K562 (cell line): ENCODE measurements around the gene METTL23. TPM values are rescaled to one million over a fixed set of nuclear protein-coding genes. Genes with fewer than 3 reads are reported as not detected.

Experiments used
- ADNP ChIP-seq: fragments of 200-800 bp; sonication (Bioruptor generic); IDR thresholded peaks from 2 replicates; pipeline ENCODE4 v1.6.1; 2016; ENCODE audit warnings: missing genetic modification characterization, missing compliant biosample characterization
- CHD2 ChIP-seq: IDR thresholded peaks from 2 replicates; pipeline ENCODE4 v1.6.1; 2011; ENCODE audit warnings: low read depth, low read length
- CSDE1 ChIP-seq, 2 experiments: fragments of 450-650 bp; IDR thresholded peaks; 2 replicates each; pipeline ENCODE4 v1.6.1; 2016; ENCODE audit warnings: mild to moderate bottlenecking in 1 of 2
- DDX20 ChIP-seq: fragments of 450-650 bp; IDR thresholded peaks from 2 replicates; pipeline ENCODE4 v1.6.1; 2016; ENCODE audit warnings: missing genetic modification characterization, low read depth, mild to moderate bottlenecking, missing compliant biosample characterization, moderate library complexity
- DPF2 ChIP-seq: fragments of 450-650 bp; IDR thresholded peaks from 2 replicates; pipeline ENCODE4 v1.6.1; 2016
- E2F8 ChIP-seq: fragments of 450-650 bp; IDR thresholded peaks from 2 replicates; pipeline ENCODE4 v1.7.1; 2018; ENCODE audit warnings: mild to moderate bottlenecking, low read depth; ENCODE audit not compliant: partially characterized antibody
- EP400 ChIP-seq: fragments of 450-650 bp; IDR thresholded peaks from 2 replicates; pipeline ENCODE4 v1.6.1; 2017; ENCODE audit warnings: antibody characterized with exemption, mild to moderate bottlenecking, moderate library complexity
- GABPB2 ChIP-seq: fragments of 250-450 bp; sonication (Bioruptor Pico); conservative IDR thresholded peaks from 2 replicates; pipeline ENCODE4 v1.5.1; 2021; ENCODE audit warnings: mild to moderate bottlenecking
- GATAD2A ChIP-seq: fragments of 450-650 bp; IDR thresholded peaks from 2 replicates; pipeline ENCODE4 v1.6.1; 2017
- HDAC1 ChIP-seq, 2 experiments: fragments of 450-650 bp; IDR thresholded peaks; 2 replicates each; pipeline ENCODE4 v1.6.1; 2016 to 2017; ENCODE audit warnings: inconsistent platforms in 1 of 2, mild to moderate bottlenecking in 1 of 2, moderate library complexity in 1 of 2
- HDAC6 ChIP-seq: IDR thresholded peaks from 2 replicates; pipeline ENCODE4 v1.6.1; 2012; ENCODE audit warnings: low read depth, mild to moderate bottlenecking, control low read depth, inconsistent platforms, low read length, moderate library complexity
- KDM1A ChIP-seq, 2 experiments: fragments of 450-650 bp; IDR thresholded peaks; 2 replicates each; pipeline ENCODE4 v1.6.1; 2016; ENCODE audit warnings: mild to moderate bottlenecking in 2 of 2
- KLF1 ChIP-seq: fragments of 450-650 bp; IDR thresholded peaks from 2 replicates; pipeline ENCODE4 v1.6.1; 2016; ENCODE audit warnings: missing genetic modification characterization, missing compliant biosample characterization
- MED1 ChIP-seq: sonication (generic); formaldehyde crosslinking; IDR thresholded peaks from 2 replicates; pipeline ENCODE4 v1.8.1; 2023; ENCODE audit warnings: missing genetic modification reagents, borderline replicate concordance
- MNT ChIP-seq, 2 experiments: fragments of 450-650 bp; conservative IDR thresholded peaks; 2 replicates each; pipeline ENCODE4 v1.6.1; 2017; ENCODE audit warnings: mild to moderate bottlenecking in 2 of 2, moderate library complexity in 2 of 2
- MTA1 ChIP-seq: fragments of 450-650 bp; IDR thresholded peaks from 2 replicates; pipeline ENCODE4 v1.6.1; 2017; ENCODE audit warnings: borderline replicate concordance
- MYC ChIP-seq, 2 experiments: fragments of 250-450 bp in 1 of 2; sonication (Bioruptor Pico) in 1 of 2; IDR thresholded peaks; 2 replicates each; pipeline versions ENCODE4 v1.5.1 to v1.6.1; 2012 to 2021; ENCODE audit warnings: low read depth in 2 of 2, borderline replicate concordance in 1 of 2, improper control_type of control experiment in 1 of 2, low read length in 1 of 2, mild to moderate bottlenecking in 1 of 2, moderate library complexity in 1 of 2
- PHB2 ChIP-seq: fragments of 450-650 bp; IDR thresholded peaks from 2 replicates; pipeline ENCODE4 v1.6.1; 2017; ENCODE audit warnings: low read depth
- SMARCC2 ChIP-seq: fragments of 450-650 bp; IDR thresholded peaks from 2 replicates; pipeline ENCODE4 v1.6.1; 2017; ENCODE audit warnings: antibody characterized with exemption, moderate library complexity, mild to moderate bottlenecking, low read depth
- TAL1 ChIP-seq: fragments of 450-650 bp; IDR thresholded peaks from 2 replicates; pipeline ENCODE4 v1.6.1; 2016; ENCODE audit warnings: mild to moderate bottlenecking
- ZNF134 ChIP-seq: fragments of 250-450 bp; sonication (Bioruptor Pico); conservative IDR thresholded peaks from 2 replicates; pipeline ENCODE4 v1.4.0; 2020
- ZNF551 ChIP-seq: fragments of 250-450 bp; sonication (Bioruptor Pico); IDR thresholded peaks from 2 replicates; pipeline ENCODE4 v1.5.0; 2021; ENCODE audit warnings: mild to moderate bottlenecking, moderate library complexity
- ZNF589 ChIP-seq: fragments of 200-800 bp; sonication (Bioruptor generic); IDR thresholded peaks from 2 replicates; pipeline ENCODE4 v1.6.1; 2016; ENCODE audit warnings: low read depth, missing genetic modification characterization, missing compliant biosample characterization
- polyA plus RNA-seq, 8 experiments: library from polyadenylated mRNA; depleted of rRNA in 4 of 8; stranded (reverse) in 5 of 8; unstranded in 3 of 8; fragments of >200 nt; fragmentation: Nextera tagmentation in 2 of 8; fragmentation: Illumina TruSeq in 1 of 8; extraction: Ambion mirVana in 2 of 8; extraction: Trizol in 1 of 8; gene quantifications; 2 replicates each; pipeline versions ENCODE4 v1.2.1 to v1.2.3, GENCODE V29; 2011 to 2014; ENCODE audit warnings: inconsistent platforms in 1 of 8, missing spikeins in 1 of 8
- total RNA-seq, 7 experiments: library from RNA; depleted of rRNA in 6 of 7; stranded (reverse); fragments of >200 nt in 6 of 7; fragmentation: Illumina TruSeq in 2 of 7; extraction: Trizol in 2 of 7; gene quantifications; 2 replicates each; pipeline versions ENCODE4 v1.2.1 to v1.2.3, GENCODE V29; 2011 to 2021; ENCODE audit warnings: low replicate concordance in 1 of 7
- TF ChIP-seq, protein P1 (sequence below): fragments of 450-650 bp; conservative IDR thresholded peaks from 2 replicates; pipeline ENCODE4 v1.6.1; 2016; ENCODE audit warnings: missing genetic modification characterization, low read depth, mild to moderate bottlenecking, control low read depth, missing compliant biosample characterization

METTL23 gene
- total and polyA plus RNA-seq, 9 of the 15 experiments (the other 6 are each of a cell fraction or from before 2014, with no cell fraction given) = 29.4 to 67.3 (median 41.6) TPM

DNA sequence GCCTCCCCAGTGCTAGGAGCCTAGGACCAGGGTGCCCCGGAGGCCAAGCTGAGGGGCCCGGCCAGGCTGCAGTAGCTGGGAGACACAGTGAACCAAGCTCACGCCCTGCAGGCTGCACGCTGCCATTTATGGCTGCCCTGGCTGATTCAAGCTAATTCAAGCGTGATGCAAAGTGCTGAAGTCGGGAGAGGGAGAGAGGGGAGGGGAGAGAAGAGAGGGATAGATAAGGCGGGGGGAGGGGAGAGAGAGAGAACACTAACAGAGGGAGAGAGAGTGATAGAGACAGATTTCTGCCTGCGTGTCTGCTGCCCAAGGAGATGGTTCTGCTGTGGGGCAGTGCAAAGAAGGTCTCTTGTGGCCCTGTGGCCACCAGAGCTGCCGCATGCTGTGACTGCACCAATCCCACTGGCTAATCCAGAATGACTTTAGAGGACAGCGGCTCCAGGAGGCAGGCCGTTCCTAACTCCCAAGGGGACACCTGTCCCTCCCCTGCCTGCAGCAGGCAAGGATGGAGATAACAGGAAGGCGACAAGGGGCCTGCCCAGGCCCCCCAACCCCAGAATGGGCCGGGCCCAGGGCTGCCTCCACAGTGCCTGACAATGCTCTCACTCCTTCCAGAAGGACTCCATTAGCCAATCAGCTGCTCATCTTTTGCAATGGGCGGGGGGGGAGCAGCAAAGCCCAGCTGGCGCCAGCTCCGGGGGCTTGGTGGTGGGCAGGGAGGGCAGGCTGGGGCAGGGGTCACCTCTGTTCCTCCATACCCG lies 28.8 kb upstream of the METTL23 start (continued):
- TF ChIP-seq, protein P1, sequence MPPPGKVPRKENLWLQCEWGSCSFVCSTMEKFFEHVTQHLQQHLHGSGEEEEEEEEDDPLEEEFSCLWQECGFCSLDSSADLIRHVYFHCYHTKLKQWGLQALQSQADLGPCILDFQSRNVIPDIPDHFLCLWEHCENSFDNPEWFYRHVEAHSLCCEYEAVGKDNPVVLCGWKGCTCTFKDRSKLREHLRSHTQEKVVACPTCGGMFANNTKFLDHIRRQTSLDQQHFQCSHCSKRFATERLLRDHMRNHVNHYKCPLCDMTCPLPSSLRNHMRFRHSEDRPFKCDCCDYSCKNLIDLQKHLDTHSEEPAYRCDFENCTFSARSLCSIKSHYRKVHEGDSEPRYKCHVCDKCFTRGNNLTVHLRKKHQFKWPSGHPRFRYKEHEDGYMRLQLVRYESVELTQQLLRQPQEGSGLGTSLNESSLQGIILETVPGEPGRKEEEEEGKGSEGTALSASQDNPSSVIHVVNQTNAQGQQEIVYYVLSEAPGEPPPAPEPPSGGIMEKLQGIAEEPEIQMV (tag) = no peak
- TF ChIP-seq DDX20 (tag) (no peak), CSDE1 (IDR thresholded peaks at IDR 0.05) (no peak), ZNF589 (CRISPR knock-in tag) (peak; percentile 63; the same call in 1 of the 2 replicates), HDAC6 (no peak), MNT (conservative IDR thresholded peaks at IDR 0.05) (0 out of 4 replicates have a peak, but pooled peaks of 1 of the 2 experiments have one; percentile 26), SMARCC2 (no peak; the same call in 1 of the 2 replicates), PHB2 (no peak), ZNF134 (CRISPR knock-in tag) (no peak), ADNP (tag) (no peak), EP400 (peak; percentile 77), CHD2 (peak; percentile 52), GATAD2A (peak; percentile 95), TAL1 (peak; percentile 59), GABPB2 (no peak), DPF2 (peak; percentile 90), E2F8 (peak; percentile 48), ZNF551 (CRISPR knock-in tag) (no peak), HDAC1 (IDR thresholded peaks at IDR 0.05) (peak in 1 of 2 experiments; percentile 95; a peak in 2 of 4 replicates), MED1 (CRISPR knock-in tag) (no peak), MTA1 (peak; percentile 80; the same call in 1 of the 2 replicates), KLF1 (tag) (no peak), KDM1A (IDR thresholded peaks at IDR 0.05) (peak; percentile 89 to 96), MYC (IDR thresholded peaks at IDR 0.05; ENCODE audit: low read depth, low read length) (peak; percentile 70; the same call in 1 of the 2 replicates), MYC (CRISPR knock-in tag; IDR thresholded peaks at IDR 0.05; ENCODE audit: borderline replicate concordance, low read depth) (no peak)
